Measurements from ENCODE around the gene DNPH1.

GRCh38 chr6:43223175-43223574 is 6.1 kb downstream of the DNPH1 start:
- TF ChIP-seq EZH2 (IDR thresholded peaks at IDR 0.05; ENCODE audit: low read depth, unreplicated experiment), result no peak
- peak in 1 of 2 experiments; percentile 16; a peak in 1 of 4 replicates for TF ChIP-seq CTCF (conservative IDR thresholded peaks at IDR 0.05; ENCODE audit: low read depth in 2 of 2)
- no peak for TF ChIP-seq POLR2AphosphoS5 (IDR thresholded peaks at IDR 0.05; ENCODE audit: low read depth)
- no peak for TF ChIP-seq EZH2phosphoT487 (IDR thresholded peaks at IDR 0.05; ENCODE audit: unreplicated experiment)
- TF ChIP-seq ZNF114 (CRISPR knock-in tag; IDR thresholded peaks at IDR 0.05), result no peak
- no peak for TF ChIP-seq CREB1 (CRISPR knock-in tag; IDR thresholded peaks at IDR 0.05; ENCODE audit: low read depth)
- no peak for TF ChIP-seq STAT1 (IDR thresholded peaks at IDR 0.05; ENCODE audit: unreplicated experiment)
